Fibroblast of peridontal ligament (primary cell): ENCODE results near the gene MCEMP1.

Experiments used
- DNase-seq: peaks from one replicate; pipeline ENCODE4 v3.0.0-alpha.2; 2010; ENCODE audit errors: extremely low read depth

The MCEMP1 gene

DNA sequence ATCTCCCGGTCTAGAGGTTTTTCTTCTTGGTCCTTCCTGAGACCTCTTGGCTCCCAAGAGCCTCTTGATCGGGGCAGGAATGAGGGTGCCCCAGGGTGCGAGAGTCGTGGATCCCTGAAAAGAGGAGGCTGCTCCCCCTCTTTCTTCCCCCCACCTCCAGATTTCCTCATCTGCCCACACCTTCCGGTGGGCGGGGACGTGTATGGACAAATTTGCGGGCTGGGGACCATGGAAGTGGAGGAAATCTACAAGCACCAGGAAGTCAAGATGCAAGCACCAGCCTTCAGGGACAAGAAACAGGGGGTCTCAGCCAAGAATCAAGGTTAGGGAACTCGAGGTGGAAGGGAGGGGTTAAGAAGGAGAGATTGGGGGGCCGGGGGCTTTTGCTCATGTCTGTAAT lies at the start of gene MCEMP1:
TSS of gene MCEMP1 (plus strand) at position 237 of the 400 bp plus-strand sequence. CDS start at position 268, 31 bp downstream.
- no peak for DNase-seq

DNA sequence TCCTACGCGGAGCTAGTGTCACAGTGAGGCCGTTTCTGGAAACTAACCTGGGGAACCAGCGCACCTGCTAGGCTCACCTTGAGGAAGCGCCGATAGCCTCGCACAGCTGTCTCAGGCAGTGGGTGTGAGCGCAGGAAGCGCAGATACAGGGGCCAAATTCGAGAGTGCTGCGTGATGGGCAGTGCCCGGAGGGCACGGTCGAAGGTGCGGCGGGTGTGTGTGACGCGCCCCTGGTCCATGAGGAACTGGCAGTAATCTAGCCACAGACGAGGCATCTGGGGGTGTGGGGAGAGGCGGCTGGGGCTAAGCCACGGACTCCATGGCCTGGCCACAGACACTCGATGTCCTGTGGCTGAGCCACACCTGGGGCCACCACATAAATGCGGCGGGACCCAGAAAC lies 49.7 kb upstream of the MCEMP1 start:
- DNase-seq: no peak

- peak; percentile 4 for DNase-seq
These were observed 48.1 kb upstream of the MCEMP1 start for GRCh38 chr19:7628589-7629311.

GRCh38 chr19:7629347-7630054 lies 47.4 kb upstream of the MCEMP1 start, which contains the start of the genes PET100 and XAB2:
TSS of gene PET100 (plus strand) at chr19:7629793. CDS start at chr19:7629834, 41 bp downstream.
TSS of gene XAB2 (minus strand) at chr19:7629545. CDS start at chr19:7629527, 18 bp downstream.
- DNase-seq: peak; percentile 99

DNA sequence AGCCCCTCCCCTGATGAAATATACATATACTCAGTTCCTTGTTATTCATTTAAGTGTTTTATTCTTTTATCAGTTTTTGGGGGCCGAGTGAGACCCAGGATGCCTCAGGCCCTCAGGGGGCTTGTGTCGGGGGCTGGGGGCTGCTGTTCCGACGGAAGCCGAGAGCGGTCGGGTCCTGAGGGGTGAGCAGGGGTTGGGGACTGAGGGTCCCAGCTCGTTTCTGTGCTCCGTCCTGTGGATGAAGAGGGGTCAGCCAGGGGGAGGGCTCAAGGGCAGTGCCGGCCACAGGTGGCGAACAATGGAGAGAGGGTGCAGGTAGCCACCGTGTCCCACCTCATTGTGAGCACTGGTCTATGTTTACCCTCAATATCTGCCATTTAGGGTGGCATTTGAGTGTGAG lies 45.3 kb upstream of the MCEMP1 start:
- DNase-seq: no peak

- DNase-seq: no peak
These were observed 44.3 kb upstream of the MCEMP1 start for GRCh38 chr19:7632340-7633203.

GRCh38 chr19:7633698-7634097 lies 43.2 kb upstream of the MCEMP1 start, which contains the start of gene PCP2:
TSS of gene PCP2 (minus strand) at chr19:7633719. CDS start at chr19:7633457, 262 bp downstream.
- no peak for DNase-seq

GRCh38 chr19:7635670-7636069 lies 41.2 kb upstream of the MCEMP1 start:
- no peak for DNase-seq

GRCh38 chr19:7636317-7636690 lies 40.6 kb upstream of the MCEMP1 start:
- DNase-seq: no peak

- DNase-seq: no peak
These were observed 40.1 kb upstream of the MCEMP1 start, which contains the start of gene STXBP2 for GRCh38 chr19:7636691-7637373. TSS of gene STXBP2 (plus strand) at chr19:7637110. CDS start at chr19:7637150, 40 bp downstream.

GRCh38 chr19:7637374-7638256 lies 39.3 kb upstream of the MCEMP1 start:
- no peak for DNase-seq

DNA sequence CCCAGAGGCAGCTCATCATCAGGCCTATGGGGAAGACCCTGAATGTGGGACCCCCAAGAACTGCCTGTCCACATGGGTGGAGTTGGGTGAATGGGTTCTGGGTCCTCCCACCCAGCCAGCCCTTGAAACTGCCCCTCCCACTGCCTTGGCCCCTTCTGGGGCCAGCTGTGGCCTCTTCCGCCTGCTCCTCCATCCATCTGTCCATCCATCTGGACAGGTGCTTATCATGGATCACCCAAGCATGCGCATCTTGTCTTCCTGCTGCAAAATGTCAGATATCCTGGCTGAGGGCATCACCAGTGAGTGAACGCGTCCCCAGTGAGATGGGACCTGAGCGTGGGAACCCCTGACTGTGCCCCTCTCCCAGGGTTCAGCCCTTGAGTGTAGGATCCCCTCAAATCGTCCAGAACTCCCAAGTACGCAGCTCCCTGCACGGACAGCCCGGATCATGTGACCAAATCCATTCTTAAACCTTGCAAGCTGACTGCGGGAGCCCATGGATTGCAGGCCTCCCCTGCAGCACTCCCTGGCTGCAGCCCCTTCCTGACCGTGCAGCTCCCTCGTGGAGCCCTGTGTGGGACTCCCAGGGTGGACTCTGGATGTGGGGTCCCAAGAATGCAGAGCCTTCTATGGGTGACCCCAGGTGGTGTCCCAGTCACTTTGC lies 38.0 kb upstream of the MCEMP1 start:
- no peak for DNase-seq

DNA sequence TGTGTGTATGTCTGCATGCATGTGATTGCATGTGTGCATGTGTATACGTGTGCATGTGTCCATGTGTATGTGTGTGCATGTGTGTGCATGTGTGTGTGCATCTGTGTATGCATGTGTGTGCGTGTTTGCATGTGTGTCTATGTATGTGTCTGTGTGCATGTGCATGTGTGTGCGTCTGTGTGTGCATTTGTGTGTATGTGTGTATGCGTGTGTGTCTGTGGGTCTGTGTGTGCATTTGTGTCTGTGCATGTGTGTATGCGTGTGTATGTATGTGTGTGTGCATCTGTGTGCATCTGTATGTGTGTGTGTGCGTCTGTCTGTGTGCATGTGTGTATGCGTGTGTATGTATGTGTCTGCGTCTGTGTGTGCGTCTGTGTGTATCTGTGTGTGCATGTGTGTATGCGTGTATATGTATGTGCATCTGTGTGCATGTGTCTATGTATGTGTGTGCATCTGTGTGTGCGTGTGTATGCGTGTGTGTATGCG lies 37.0 kb upstream of the MCEMP1 start:
- no peak for DNase-seq

DNA sequence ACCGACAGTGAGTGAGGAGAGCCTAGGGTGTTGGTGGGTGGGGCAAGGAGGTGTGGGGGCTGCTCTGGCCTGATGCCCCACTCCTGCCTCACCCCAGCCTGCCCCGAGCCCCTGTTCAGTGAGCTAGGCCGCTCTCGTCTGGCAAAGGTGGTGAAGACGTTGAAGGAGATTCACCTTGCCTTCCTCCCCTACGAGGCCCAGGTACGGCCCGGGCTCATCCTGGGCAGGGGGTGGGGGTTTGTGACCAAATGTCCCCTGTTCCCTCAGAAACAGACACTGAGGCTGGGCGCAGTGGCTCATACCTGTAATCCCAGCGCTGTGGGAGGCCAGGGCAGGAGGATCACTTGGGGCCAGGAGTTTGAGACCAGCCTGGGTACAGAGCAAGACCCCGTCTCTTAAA lies 36.1 kb upstream of the MCEMP1 start:
- DNase-seq: no peak

DNA sequence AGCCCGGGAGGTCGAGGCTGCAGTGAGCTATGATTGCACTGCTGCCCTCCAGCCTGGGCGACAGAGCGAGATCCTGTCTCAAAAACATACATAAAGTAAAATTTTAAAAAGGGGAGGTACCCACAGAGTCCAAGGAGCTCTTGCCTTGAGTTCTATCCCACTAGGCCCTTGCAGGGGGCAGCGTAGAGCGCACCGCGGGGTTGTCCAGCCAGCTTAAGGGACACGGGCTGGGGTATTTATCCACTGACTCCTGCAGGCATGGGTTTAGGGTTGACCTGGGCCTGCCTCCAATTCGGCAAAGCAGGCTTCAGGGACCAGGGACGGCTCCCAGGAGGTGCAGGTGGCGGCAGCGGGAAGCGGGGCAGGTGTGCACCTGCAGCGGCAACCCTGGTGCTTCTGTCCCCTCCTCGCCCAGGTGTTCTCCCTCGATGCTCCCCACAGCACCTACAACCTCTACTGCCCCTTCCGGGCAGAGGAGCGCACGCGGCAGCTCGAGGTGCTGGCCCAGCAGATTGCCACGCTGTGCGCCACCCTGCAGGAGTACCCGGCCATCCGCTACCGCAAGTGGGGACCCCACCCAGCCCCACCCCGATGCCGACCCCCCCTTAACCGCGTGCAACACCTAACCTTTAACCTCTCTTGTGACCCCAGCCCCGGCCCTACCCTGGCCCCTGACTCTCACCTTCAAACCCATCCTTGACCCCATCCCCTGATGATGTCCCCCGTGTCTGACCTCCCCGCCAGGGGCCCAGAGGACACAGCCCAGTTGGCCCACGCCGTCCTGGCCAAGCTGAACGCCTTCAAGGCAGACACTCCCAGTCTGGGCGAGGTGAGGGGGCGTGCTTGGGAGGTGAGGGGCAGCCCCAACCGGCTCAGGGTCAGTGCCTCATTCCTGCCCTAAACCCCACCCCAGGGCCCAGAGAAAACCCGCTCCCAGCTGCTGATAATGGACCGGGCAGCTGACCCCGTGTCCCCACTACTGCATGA lies 35.3 kb upstream of the MCEMP1 start:
- no peak for DNase-seq

- DNase-seq: no peak
These were observed 34.4 kb upstream of the MCEMP1 start for GRCh38 chr19:7642295-7643030.

DNA sequence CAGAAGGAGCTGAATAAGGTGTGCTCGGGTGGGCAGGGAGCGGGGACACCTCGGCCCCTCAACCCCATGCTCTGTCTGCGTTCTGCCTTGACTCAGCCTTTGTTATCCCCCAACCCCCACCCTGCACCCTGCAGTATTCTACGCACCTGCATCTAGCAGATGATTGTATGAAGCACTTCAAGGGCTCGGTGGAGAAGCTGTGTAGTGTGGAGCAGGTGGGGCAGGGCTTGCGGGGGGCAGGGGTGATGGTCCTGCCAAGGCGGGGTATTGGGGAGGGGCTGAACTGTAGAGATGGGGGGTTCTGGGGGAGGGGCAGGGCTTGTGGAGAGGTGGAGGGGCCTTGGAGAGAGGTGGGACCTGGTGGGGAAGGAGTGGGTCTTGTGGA lies 33.9 kb upstream of the MCEMP1 start:
- no peak for DNase-seq
